ENCODE results near the gene OSBP2.

OSBP2 gene

GRCh38 chr22:30821863-30822215, 127.2 kb downstream of the OSBP2 start:
- no peak for DNase-seq

- no peak for DNase-seq
Observed at GRCh38 chr22:30822216-30823014, 127.7 kb downstream of the OSBP2 start.

GRCh38 chr22:30823015-30823370, 128.3 kb downstream of the OSBP2 start:
- no peak for DNase-seq

- no peak for DNase-seq
Observed at GRCh38 chr22:30824096-30824495, 129.4 kb downstream of the OSBP2 start.

GRCh38 chr22:30824711-30825110, 130.0 kb downstream of the OSBP2 start:
- no peak for DNase-seq

- no peak for DNase-seq
Observed at GRCh38 chr22:30825711-30826505, 131.2 kb downstream of the OSBP2 start.

- no peak for DNase-seq
Observed at GRCh38 chr22:30826670-30827355, 132.1 kb downstream of the OSBP2 start.

GRCh38 chr22:30827646-30828045, 133.0 kb downstream of the OSBP2 start:
- no peak for DNase-seq

- no peak for DNase-seq
Observed at GRCh38 chr22:30828187-30829155, 133.8 kb downstream of the OSBP2 start.

- no peak for DNase-seq
Observed at GRCh38 chr22:30829901-30830550, 135.4 kb downstream of the OSBP2 start.

- DNase-seq: no peak
Observed at GRCh38 chr22:30830907-30831306, 136.2 kb downstream of the OSBP2 start.

GRCh38 chr22:30832407-30832987, 137.8 kb downstream of the OSBP2 start:
- DNase-seq: no peak

- no peak for DNase-seq
Observed at GRCh38 chr22:30833322-30833721, 138.6 kb downstream of the OSBP2 start.

GRCh38 chr22:30837531-30837930, 142.9 kb downstream of the OSBP2 start:
- no peak for DNase-seq

GRCh38 chr22:30838111-30838510, 143.4 kb downstream of the OSBP2 start:
- DNase-seq: no peak

GRCh38 chr22:30841273-30841672, 146.6 kb downstream of the OSBP2 start:
- no peak for DNase-seq

- DNase-seq: no peak
Observed at GRCh38 chr22:30843245-30843644, 148.6 kb downstream of the OSBP2 start.

GRCh38 chr22:30847583-30847982, 152.9 kb downstream of the OSBP2 start:
- no peak for DNase-seq

GRCh38 chr22:30855266-30855665, 160.6 kb downstream of the OSBP2 start:
- no peak for DNase-seq

GRCh38 chr22:30855677-30856518, 161.2 kb downstream of the OSBP2 start:
- DNase-seq: no peak

Measured in NCI-H2171 (cell line).